GM12878 (cell line): Measurements from ENCODE around the gene CPO. TPM values are rescaled to one million over a fixed set of nuclear protein-coding genes. Genes with fewer than 3 reads are reported as not detected.

ENCODE experiments used
- ATAC-seq: fragments of 200-7000 bp; cut with Tn5 transposase; 3 replicates; pipeline ENCODE4 v1.9.1; 2020; ENCODE audit warnings: mild to moderate bottlenecking, moderate library complexity
- BruUV-seq: library from RNA; stranded (reverse); fragments of 400-500 nt; replicated peaks from 2 replicates; lab custom pipeline; 2021; lab: Mats Ljungman, UMichigan
- CTCF ChIA-PET: fragments of 300-600 bp; sonication (Branson Sonifier 250); formaldehyde crosslinking; extraction: SDS; loops from one replicate; lab custom pipeline; 2021; ENCODE audit warnings: inconsistent platforms; lab: Yijun Ruan, JAX
- POLR2A ChIA-PET: fragments of 350-600 bp; formaldehyde crosslinking; extraction: SDS; loops from one replicate; lab custom pipeline; 2021; ENCODE audit warnings: inconsistent platforms; lab: Charles Lee
- RAD21 ChIA-PET: fragments of 300-600 bp; sonication (Branson Sonifier 250); formaldehyde crosslinking; loops from one replicate; lab custom pipeline; 2023; ENCODE audit warnings: antibody characterized with exemption; ENCODE audit not compliant: unreplicated experiment; lab: Charles Lee
- SMC1A ChIA-PET: fragments of 300-600 bp; sonication (Branson Sonifier 250); formaldehyde crosslinking; loops from one replicate; lab custom pipeline; 2023; ENCODE audit not compliant: unreplicated experiment, uncharacterized antibody; lab: Charles Lee
- DNase-seq: peaks from one replicate; pipeline ENCODE4 v3.0.0-alpha.2; 2011; ENCODE audit warnings: low read depth, low spot score
- FAIRE-seq: peaks from 3 replicates; lab custom pipeline; 2011; peaks lifted over from hg19 to GRCh38; lab: Jason Lieb, UNC
- H2AFZ ChIP-seq: 2 replicates; pipeline ENCODE4 v1.6.0; 2011; ENCODE audit warnings: low read depth, low read length, control low read depth; ENCODE audit not compliant: control insufficient read depth
- H3K27ac ChIP-seq: 2 replicates; pipeline ENCODE4 v1.5.1; 2011; ENCODE audit warnings: control low read depth; ENCODE audit not compliant: control insufficient read depth, insufficient read depth
- H3K27me3 ChIP-seq, 2 experiments: replicated peaks in 1 of 2; 2 replicates each; pipeline versions ENCODE4 v1.6.0 to v1.6.1; 2011; ENCODE audit warnings: low read length in 1 of 2; ENCODE audit not compliant: control insufficient read depth in 2 of 2, insufficient read depth in 2 of 2
- H3K36me3 ChIP-seq, 2 experiments: 2 replicates each; pipeline ENCODE4 v1.5.1; 2011; ENCODE audit warnings: low read length in 1 of 2; ENCODE audit not compliant: control insufficient read depth in 2 of 2, insufficient read depth in 2 of 2
- H3K4me1 ChIP-seq: 2 replicates; pipeline ENCODE4 v1.6.1; 2011; ENCODE audit warnings: mild to moderate bottlenecking, low read length, moderate library complexity, mixed read lengths; ENCODE audit not compliant: control insufficient read depth, insufficient read depth
- H3K4me2 ChIP-seq: 2 replicates; pipeline ENCODE4 v1.6.0; 2011; ENCODE audit warnings: control low read depth; ENCODE audit not compliant: control insufficient read depth, insufficient read depth
- H3K4me3 ChIP-seq: fragments of 200-600 bp; sonication (generic); 2 replicates; pipeline ENCODE4 v1.5.1; 2016
- H3K79me2 ChIP-seq: 2 replicates; pipeline ENCODE4 v1.6.0; 2011; ENCODE audit warnings: low read length; ENCODE audit not compliant: control insufficient read depth, insufficient read depth
- H3K9ac ChIP-seq: 2 replicates; pipeline ENCODE4 v1.8.0; 2011; ENCODE audit warnings: low read length, control low read depth, mixed read lengths; ENCODE audit not compliant: control insufficient read depth, insufficient read depth
- H3K9me3 ChIP-seq: replicated peaks from 3 replicates; pipeline ENCODE4 v1.5.1; 2011; ENCODE audit warnings: mild to moderate bottlenecking, low read length; ENCODE audit not compliant: control insufficient read depth, insufficient read depth
- H4K20me1 ChIP-seq: 2 replicates; pipeline ENCODE4 v1.6.0; 2011; ENCODE audit not compliant: control insufficient read depth, insufficient read depth
- BRCA1 ChIP-seq: IDR thresholded peaks from 2 replicates; pipeline ENCODE4 v1.6.1; 2011; ENCODE audit warnings: low read depth, low read length, improper control_type of control experiment
- CHD1 ChIP-seq: IDR thresholded peaks from 2 replicates; pipeline ENCODE4 v1.6.1; 2012; ENCODE audit warnings: low read depth, low read length, improper control_type of control experiment
- CHD4 ChIP-seq: fragments of 200-600 bp; sonication (generic); IDR thresholded peaks from 2 replicates; pipeline ENCODE4 v1.6.1; 2016; ENCODE audit warnings: mild to moderate bottlenecking
- HSF1 ChIP-seq: fragments of 150-350 bp; IDR thresholded peaks from 2 replicates; pipeline ENCODE4 v1.6.1; 2014; ENCODE audit warnings: mild to moderate bottlenecking, low read depth, low read length
- IRF5 ChIP-seq: fragments of 450-650 bp; IDR thresholded peaks from 2 replicates; pipeline ENCODE4 v1.6.1; 2017; ENCODE audit warnings: borderline replicate concordance
- KDM1A ChIP-seq: fragments of 200-600 bp; sonication (generic); IDR thresholded peaks from 2 replicates; pipeline ENCODE4 v1.6.1; 2016; ENCODE audit warnings: borderline replicate concordance
- MYB ChIP-seq: fragments of 150-350 bp; IDR thresholded peaks from 2 replicates; pipeline ENCODE4 v1.6.1; 2014; ENCODE audit warnings: mild to moderate bottlenecking, low read depth, low read length, borderline replicate concordance
- NFIC ChIP-seq: IDR thresholded peaks from 2 replicates; pipeline ENCODE4 v1.6.1; 2012; ENCODE audit warnings: low read depth, mild to moderate bottlenecking, inconsistent platforms, low read length, moderate library complexity
- NR2C1 ChIP-seq: fragments of 450-650 bp; IDR thresholded peaks from 2 replicates; pipeline ENCODE4 v1.6.1; 2017; ENCODE audit warnings: antibody characterized with exemption, mild to moderate bottlenecking, moderate library complexity
- PKNOX1 ChIP-seq: fragments of 450-650 bp; IDR thresholded peaks from 2 replicates; pipeline ENCODE4 v1.6.1; 2016; ENCODE audit warnings: mild to moderate bottlenecking
- SUZ12 ChIP-seq: fragments of 200-600 bp; sonication (generic); IDR thresholded peaks from one replicate; pipeline ENCODE4 v1.6.1; 2018; ENCODE audit warnings: antibody characterized with exemption, mild to moderate bottlenecking; ENCODE audit not compliant: unreplicated experiment
- USF1 ChIP-seq: IDR thresholded peaks from 2 replicates; pipeline ENCODE4 v1.6.1; 2011; ENCODE audit warnings: borderline replicate concordance, low read depth, mild to moderate bottlenecking, moderate library complexity, mixed read lengths, low read length; ENCODE audit not compliant: insufficient read depth; ENCODE audit errors: extremely low read length
- YY1 ChIP-seq: IDR thresholded peaks from 2 replicates; pipeline ENCODE4 v1.6.1; 2011; ENCODE audit warnings: low read depth, mild to moderate bottlenecking, low read length
- ZBED1 ChIP-seq: IDR thresholded peaks from 2 replicates; pipeline ENCODE4 v1.6.1; 2016; ENCODE audit warnings: borderline replicate concordance
- ZBTB4 ChIP-seq: fragments of 450-650 bp; formaldehyde crosslinking; IDR thresholded peaks from 2 replicates; pipeline ENCODE4 v1.4.0; 2022; ENCODE audit warnings: mild to moderate bottlenecking, moderate library complexity
- ZNF217 ChIP-seq: fragments of 450-650 bp; IDR thresholded peaks from 2 replicates; pipeline ENCODE4 v1.6.1; 2017; ENCODE audit warnings: antibody characterized with exemption, mild to moderate bottlenecking
- WGBS: methylation state at CpG from one replicate; pipeline ENCODE4 v1.1.6; 2016; ENCODE audit warnings: low lambda C conversion rate; ENCODE audit not compliant: insufficient replicate concordance, insufficient coverage; ENCODE audit errors: missing lambda C conversion rate; 5-methylcytosine and 5-hydroxymethylcytosine counted together
- in situ Hi-C: fragments of 300-500 bp; cut with MboI; formaldehyde crosslinking; loops from 9 replicates; pipeline ENCODE4 v1.14.3; 2018; ENCODE audit warnings: mixed read lengths
- intact Hi-C: fragments of 100-400 bp; cut with micrococcal nuclease; formaldehyde crosslinking; loops from one replicate; pipeline ENCODE4 v1.14.2; 2022; ENCODE audit not compliant: unreplicated experiment
- polyA plus RNA-seq, 11 experiments: library from polyadenylated mRNA; depleted of rRNA in 4 of 11; unstranded in 6 of 11; stranded (reverse) in 5 of 11; fragments of >200 nt; fragmentation: Nextera tagmentation in 4 of 11; fragmentation: Illumina TruSeq in 1 of 11; extraction: Ambion mirVana in 4 of 11; extraction: Trizol in 1 of 11; gene quantifications; 1 replicate in 1 of 11; 2 replicates in 10 of 11; pipeline versions ENCODE4 v1.2.1 to v1.2.3, GENCODE V29; 2011 to 2016; ENCODE audit warnings: inconsistent platforms in 2 of 11, missing spikeins in 2 of 11, low read depth in 1 of 11
- total RNA-seq, 4 experiments: library from RNA; depleted of rRNA in 3 of 4; stranded (reverse); fragments of >200 nt in 3 of 4; fragmentation: Illumina TruSeq in 1 of 4; extraction: Trizol in 1 of 4; gene quantifications; 2 replicates each; pipeline versions ENCODE4 v1.2.1 to v1.2.3, GENCODE V29; 2013 to 2021

CPO gene
- total and polyA plus RNA-seq, 10 of the 15 experiments (the other 5 are each of a cell fraction or from before 2014, with no cell fraction given) = 0.13 to 0.14 TPM; not detected in 8

- ATAC-seq = no peak
- Histone ChIP-seq H3K9ac (no peak overlapping the region), H4K20me1 (no peaks in the 10 kb centered on the region), H3K9me3 (no peaks in the 10 kb centered on the region), H3K27ac (no peak overlapping the region), H3K36me3 (no peaks in the 10 kb centered on the region), H2AFZ (no peak overlapping the region), H3K27me3 (no peaks in the 10 kb centered on the region; a peak in 1 of 4 replicates), H3K4me2 (no peak overlapping the region), H3K4me3 (no peak overlapping the region), H3K4me1 (no peaks in the 10 kb centered on the region), H3K79me2 (no peaks in the 10 kb centered on the region)
- ChIA-PET POLR2A (no interaction called here), RAD21 (no interaction called here), SMC1A (interaction anchor here (0.7 kb wide), 1 partner anchor 183 kb away, joined by 3 read pairs; no protein-coding TSS in a partner anchor), CTCF (interaction anchor here (0.5 kb wide), 1 partner anchor 418 kb away, joined by 3 read pairs; no protein-coding TSS in a partner anchor)
- BruUV-seq = no TSS peak
- WGBS = 49% methylated on average over 4 of the region's 4 CpGs
- intact Hi-C loops (no loop called here), in situ Hi-C loops (no loop called here)
- no peak for DNase-seq
- TF ChIP-seq ZNF217 (no peak), USF1 (no peak), NR2C1 (no peak), SUZ12 (no peak), YY1 (no peak), ZBTB4 (no peak), HSF1 (no peak), MYB (no peak), IRF5 (no peak), BRCA1 (no peak), KDM1A (no peak), NFIC (no peak), CHD4 (no peak), CHD1 (no peak), ZBED1 (no peak), PKNOX1 (no peak)
- no peak for FAIRE-seq
Measured at GRCh38 chr2:206962966-206963365, 23.6 kb downstream of the CPO start.
